ENCODE data around the gene EPX. TPM values are rescaled to one million over a fixed set of nuclear protein-coding genes. Genes with fewer than 3 reads are reported as not detected.

The EPX gene
- total RNA-seq, 4 donors from 2014 or later = not detected

GRCh38 chr17:58229384-58229783 lies 36.9 kb downstream of the EPX start:
- H3K36me3 ChIP-seq = no peaks in the 10 kb centered on the region
- H3K27ac ChIP-seq = no peak overlapping the region
- H3K4me3 ChIP-seq = no peak overlapping the region
- 67 to 88% methylated on average over 1 of the region's 1 CpG for WGBS, 2 donors (ENCODE audit: low coverage in 1 of 2)
- TF ChIP-seq CTCF (IDR thresholded peaks at IDR 0.05) = no peak
- no peak for TF ChIP-seq POLR2AphosphoS5 (IDR thresholded peaks at IDR 0.05)
- TF ChIP-seq POLR2A (IDR thresholded peaks at IDR 0.05) = no peak
- no peak for TF ChIP-seq EP300 (IDR thresholded peaks at IDR 0.05; ENCODE audit: low read depth)
- no peaks in the 10 kb centered on the region for H3K9me3 ChIP-seq
- DNase-seq = no peak
- no peaks in the 10 kb centered on the region for H3K4me1 ChIP-seq
- H3K27me3 ChIP-seq = peaks cover 15% of the 10 kb centered on the region
- intact Hi-C loops (cut with DNase I; ENCODE audit: low total_unique reads) = no loop called here
- in situ Hi-C loops (cut with MboI; ENCODE audit: low pct_ligation_motif_present in 1 of 4, low pct_unique_long_range_greater_than_20kb in 1 of 4, low sequenced_read_pairs in 3 of 4) = loop anchor here in 1 of 4 donors (25.0 kb wide), 1 partner anchor 92 kb away; the partner anchor contains the start of gene OR4D1

DNA sequence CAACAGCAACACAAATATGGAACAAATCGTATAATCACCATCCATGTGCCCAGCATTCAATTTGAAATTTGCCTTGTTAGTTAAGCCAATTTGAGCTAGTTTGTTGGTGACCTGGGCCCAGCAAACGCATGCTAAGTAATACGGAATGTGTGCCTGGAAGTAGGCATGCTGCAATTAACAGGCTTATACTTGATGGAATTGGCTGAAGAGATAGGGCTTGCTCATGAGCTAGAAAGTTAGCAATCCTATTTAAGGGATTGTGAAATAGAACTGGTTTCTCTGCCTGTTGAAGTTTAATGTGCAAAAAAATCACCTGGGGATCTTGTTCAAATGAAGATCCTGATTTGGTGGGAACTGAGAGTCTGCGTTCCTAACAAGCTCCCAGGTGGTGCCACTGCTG lies 37.4 kb downstream of the EPX start:
- TF ChIP-seq POLR2A (IDR thresholded peaks at IDR 0.05) (no peak), POLR2AphosphoS5 (IDR thresholded peaks at IDR 0.05) (no peak), CTCF (IDR thresholded peaks at IDR 0.05) (no peak), EP300 (IDR thresholded peaks at IDR 0.05; ENCODE audit: low read depth) (no peak)
- DNase-seq = no peak
- H3K4me3 ChIP-seq = no peak overlapping the region

DNA sequence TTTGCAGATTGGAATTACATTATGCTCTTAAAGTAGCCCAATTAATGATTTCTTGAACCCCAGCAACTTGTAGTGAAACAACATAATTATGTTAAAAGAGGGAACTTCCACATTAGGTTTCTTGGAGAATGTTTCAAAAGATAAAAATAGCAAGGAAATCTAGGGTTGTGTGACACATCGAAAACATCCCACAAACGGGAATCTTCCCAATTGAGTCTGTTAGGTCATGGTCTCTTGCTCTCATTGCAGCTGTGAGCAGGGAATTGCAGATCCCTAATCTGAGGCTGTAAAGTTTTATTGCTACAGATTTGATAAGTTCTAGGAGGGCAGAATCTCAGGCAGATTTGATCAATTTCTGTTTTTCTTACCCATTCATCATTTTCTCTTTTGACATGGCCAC lies 39.1 kb downstream of the EPX start:
- no peaks in the 10 kb centered on the region for H3K9me3 ChIP-seq
- DNase-seq = no peak
- WGBS, 2 donors (ENCODE audit: low coverage in 1 of 2) = 25 to 43% methylated on average over 2 of the region's 2 CpGs
- TF ChIP-seq CTCF (IDR thresholded peaks at IDR 0.05) (no peak), POLR2AphosphoS5 (IDR thresholded peaks at IDR 0.05) (no peak), POLR2A (IDR thresholded peaks at IDR 0.05) (no peak), EP300 (IDR thresholded peaks at IDR 0.05; ENCODE audit: low read depth) (no peak)
- in situ Hi-C loops (cut with MboI; ENCODE audit: low pct_ligation_motif_present in 1 of 4, low pct_unique_long_range_greater_than_20kb in 1 of 4, low sequenced_read_pairs in 3 of 4) (loop anchor here in 1 of 4 donors (25.0 kb wide), 1 partner anchor 94 kb away; the partner anchor contains the start of gene OR4D1), intact Hi-C loops (cut with DNase I; ENCODE audit: low total_unique reads) (no loop called here)
- H3K4me1 ChIP-seq = no peaks in the 10 kb centered on the region
- H3K36me3 ChIP-seq = no peaks in the 10 kb centered on the region
- peaks cover 34% of the 10 kb centered on the region for H3K27me3 ChIP-seq
- H3K4me3 ChIP-seq = no peak overlapping the region
- no peak overlapping the region for H3K27ac ChIP-seq

More for the DNA sequence above, 37.4 kb downstream of the EPX start:
- intact Hi-C loops (cut with DNase I; ENCODE audit: low total_unique reads) (no loop called here), in situ Hi-C loops (cut with MboI; ENCODE audit: low pct_ligation_motif_present in 1 of 4, low pct_unique_long_range_greater_than_20kb in 1 of 4, low sequenced_read_pairs in 3 of 4) (loop anchor here in 1 of 4 donors (25.0 kb wide), 1 partner anchor 93 kb away; the partner anchor contains the start of gene OR4D1)
- H3K27me3 ChIP-seq = peaks cover 16% of the 10 kb centered on the region
- H3K36me3 ChIP-seq = no peaks in the 10 kb centered on the region
- WGBS, 2 donors (ENCODE audit: low coverage in 1 of 2) = 89 to 90% methylated on average over 3 to 4 of the region's 4 CpGs
- no peaks in the 10 kb centered on the region for H3K4me1 ChIP-seq
- no peak overlapping the region for H3K27ac ChIP-seq
- no peaks in the 10 kb centered on the region for H3K9me3 ChIP-seq

GRCh38 chr17:58232707-58233156 lies 40.2 kb downstream of the EPX start:
- H3K27ac ChIP-seq = no peak overlapping the region
- no peaks in the 10 kb centered on the region for H3K9me3 ChIP-seq
- H3K4me1 ChIP-seq = no peaks in the 10 kb centered on the region
- in situ Hi-C loops (cut with MboI; ENCODE audit: low pct_ligation_motif_present in 1 of 4, low pct_unique_long_range_greater_than_20kb in 1 of 4, low sequenced_read_pairs in 3 of 4) = loop anchor here in 1 of 4 donors (25.0 kb wide), 1 partner anchor 95 kb away; the partner anchor contains the start of gene OR4D1
- DNase-seq = no peak
- intact Hi-C loops (cut with DNase I; ENCODE audit: low total_unique reads) = no loop called here
- 40 to 57% methylated on average over 1 to 12 of the region's 12 CpGs for WGBS, 2 donors (ENCODE audit: low coverage in 1 of 2)
- no peak for TF ChIP-seq POLR2A (IDR thresholded peaks at IDR 0.05)
- no peak for TF ChIP-seq CTCF (IDR thresholded peaks at IDR 0.05)
- no peak for TF ChIP-seq POLR2AphosphoS5 (IDR thresholded peaks at IDR 0.05)
- no peak for TF ChIP-seq EP300 (IDR thresholded peaks at IDR 0.05; ENCODE audit: low read depth)
- peaks cover 45% of the 10 kb centered on the region for H3K27me3 ChIP-seq
- no peak overlapping the region for H3K4me3 ChIP-seq
- no peaks in the 10 kb centered on the region for H3K36me3 ChIP-seq

Data from transverse colon (tissue), 4 donors.